DMS 273 treated with DMSO at 0.1 percent for 48 hours (cell line): ENCODE results near the gene TEX38.
"Not testable (repeated sequence)": the region's sequence is repeated elsewhere in the genome, so short reads cannot be mapped to it uniquely, and the experiment has no call there.

Experiments used
- DNase-seq: peaks from one replicate; lab custom pipeline; 2025; lab: John Stamatoyannopoulos, UW

The TEX38 gene

GRCh38 chr1:46671554-46671953 is at the start of gene TEX38:
TEX38 (plus strand) TSS chr1:46671854; CDS start chr1:46671935, 81 bp downstream.
- no peak for DNase-seq

- no peak for DNase-seq
Measured at GRCh38 chr1:46621930-46622329, 49.7 kb upstream of the TEX38 start.

DNA sequence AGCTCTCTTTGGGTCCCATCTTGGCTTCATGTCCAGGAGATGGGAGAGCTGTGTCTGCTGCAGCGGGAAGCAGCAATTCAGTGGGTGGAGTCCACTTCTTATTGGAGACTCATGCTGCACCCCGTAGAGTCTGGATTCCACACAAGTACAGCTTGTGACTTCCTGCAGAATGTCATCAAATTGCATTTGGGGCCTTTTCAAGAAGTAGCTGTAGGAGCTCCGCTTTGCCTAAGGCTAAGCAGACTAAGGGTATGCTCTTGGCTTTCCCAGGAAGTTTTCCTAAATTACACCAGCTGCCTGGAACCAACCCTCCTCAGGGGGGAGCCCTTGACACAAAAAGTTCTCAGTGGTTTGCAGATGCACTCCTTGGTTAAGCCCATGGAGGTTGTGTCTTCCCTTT is 49.3 kb upstream of the TEX38 start:
- no peak for DNase-seq

DNA sequence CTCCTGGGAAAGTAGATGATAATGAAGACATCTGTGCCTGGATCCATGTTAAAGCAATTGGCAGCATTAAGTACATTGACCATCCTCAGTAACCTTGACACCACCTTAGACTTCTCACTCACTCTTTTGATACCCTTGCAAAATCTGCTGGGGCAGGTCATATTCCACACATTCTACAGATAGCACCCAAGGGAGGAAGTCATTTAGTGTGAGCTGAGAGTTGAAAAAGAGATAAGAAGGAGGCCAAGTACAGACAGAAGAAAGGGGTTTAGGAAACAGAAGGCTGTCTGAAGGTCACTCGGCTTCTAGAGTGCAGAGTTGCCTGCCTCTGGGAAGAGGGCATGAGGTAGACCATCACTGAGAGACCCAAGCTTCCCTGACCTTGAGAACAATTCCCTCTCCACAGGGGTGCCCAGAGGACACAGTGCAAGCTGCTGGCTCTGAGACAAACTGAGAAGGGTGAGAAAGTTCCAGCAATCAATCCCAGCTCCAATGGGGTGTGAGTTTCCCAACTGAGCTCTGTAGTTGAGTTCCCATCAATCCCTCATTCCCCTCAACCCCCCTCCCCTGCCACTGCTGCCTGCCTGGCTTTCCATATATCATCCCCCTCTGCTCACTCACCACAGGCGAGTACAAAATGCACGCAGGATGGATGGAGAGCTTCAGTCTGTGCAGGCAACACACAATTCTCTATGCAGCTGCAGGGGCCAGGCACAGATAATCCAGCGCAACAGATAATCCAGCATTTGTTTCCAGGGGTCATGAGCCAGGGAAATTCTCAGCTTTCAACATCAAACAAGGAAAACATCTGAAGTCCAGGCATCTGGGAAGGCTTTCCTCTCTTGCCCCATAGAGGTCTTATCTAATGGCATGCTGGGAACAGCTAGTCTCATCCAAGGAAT is 47.7 kb upstream of the TEX38 start:
- DNase-seq: no peak

GRCh38 chr1:46630719-46631118 is 40.9 kb upstream of the TEX38 start:
- DNase-seq: no peak

GRCh38 chr1:46635205-46635604 is 36.4 kb upstream of the TEX38 start:
- DNase-seq: no peak

GRCh38 chr1:46637444-46638083 is 34.1 kb upstream of the TEX38 start:
- no peak for DNase-seq

DNA sequence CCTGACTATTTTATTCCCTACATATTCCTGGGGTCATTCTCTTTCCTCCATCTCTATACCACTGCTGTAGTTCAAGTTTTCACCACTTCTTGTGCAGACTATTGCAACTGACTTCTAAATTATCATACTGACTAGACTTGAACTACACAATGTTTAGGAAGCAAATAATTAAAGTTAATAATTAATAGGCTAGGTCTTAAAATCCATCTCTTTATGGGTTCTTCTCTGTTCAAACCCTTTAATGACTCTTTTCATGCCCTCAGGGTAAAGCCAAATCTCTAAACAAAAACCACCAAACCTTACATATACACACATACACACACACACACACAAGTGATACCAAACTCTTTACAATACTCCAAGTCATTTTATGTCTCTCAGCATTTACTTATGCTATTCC is 32.7 kb upstream of the TEX38 start:
- DNase-seq: no peak

GRCh38 chr1:46639547-46639946 is 32.1 kb upstream of the TEX38 start:
- DNase-seq: no peak

DNA sequence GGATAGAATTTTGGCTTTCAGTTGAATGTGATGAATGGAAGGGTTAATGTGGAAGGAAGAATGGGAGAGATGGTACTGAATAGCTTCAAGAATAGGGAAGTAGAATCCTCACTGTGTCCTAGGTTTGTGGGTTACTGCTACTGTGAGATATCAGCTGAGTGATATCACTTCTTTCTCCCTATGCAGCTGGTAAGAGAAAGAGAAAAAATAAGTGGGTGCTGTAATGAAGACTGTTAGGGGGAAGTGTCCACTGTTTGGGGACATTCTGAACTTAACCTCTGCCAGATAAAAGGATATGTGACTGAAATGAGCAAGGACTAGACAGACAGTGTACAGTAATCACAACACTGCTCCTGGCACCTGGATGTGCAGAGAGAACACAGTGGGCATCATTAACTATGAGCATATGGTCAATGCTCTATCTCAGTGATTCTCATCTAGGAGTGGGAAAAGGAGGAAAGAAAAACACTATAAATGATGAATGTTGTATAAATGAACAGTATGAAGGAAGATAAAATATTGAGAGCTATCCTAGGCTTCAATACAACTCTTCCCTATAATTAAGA is 29.5 kb upstream of the TEX38 start:
- no peak for DNase-seq

DNA sequence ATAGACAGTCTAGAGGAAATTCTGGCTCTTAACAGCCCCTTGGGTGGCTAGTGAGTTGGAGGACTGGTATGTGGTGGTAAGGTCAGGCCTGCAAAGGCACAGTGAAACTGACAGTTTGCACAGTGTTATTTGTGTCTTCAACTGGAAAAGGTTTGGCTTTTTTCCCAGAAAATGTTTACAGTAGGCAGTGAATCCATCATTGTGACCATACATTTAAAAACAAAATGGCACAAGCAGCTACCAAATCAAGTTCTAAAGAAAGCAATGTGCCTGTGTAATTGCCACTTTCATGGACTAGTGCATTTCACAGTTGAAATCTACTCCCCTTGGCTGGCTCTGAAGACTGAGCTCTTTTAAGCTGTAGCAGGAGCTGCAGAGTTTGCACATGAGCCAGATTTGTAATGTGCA is 28.3 kb upstream of the TEX38 start:
- DNase-seq: peak; percentile 52

DNA sequence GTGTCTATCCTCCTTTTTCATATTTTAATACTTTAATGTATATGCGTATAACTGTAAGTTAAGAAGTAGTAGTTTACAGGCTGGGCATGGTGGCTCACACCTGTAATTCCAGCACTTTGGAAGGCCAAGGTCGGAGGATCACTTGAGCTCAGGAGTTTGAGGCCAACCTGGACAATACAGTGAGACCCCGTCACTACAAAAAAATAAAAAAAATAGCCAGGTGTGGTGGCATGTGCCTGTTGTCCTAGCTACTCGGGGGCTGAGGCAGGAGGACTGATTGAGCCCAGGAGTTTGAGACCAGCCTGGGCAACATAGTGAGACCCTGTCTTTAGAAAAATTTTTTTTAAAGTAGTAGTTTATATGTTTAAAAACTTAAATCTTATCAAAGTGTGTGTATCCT is 25.8 kb upstream of the TEX38 start:
- no peak for DNase-seq

GRCh38 chr1:46646331-46646730 is 25.3 kb upstream of the TEX38 start:
- DNase-seq: no peak

DNA sequence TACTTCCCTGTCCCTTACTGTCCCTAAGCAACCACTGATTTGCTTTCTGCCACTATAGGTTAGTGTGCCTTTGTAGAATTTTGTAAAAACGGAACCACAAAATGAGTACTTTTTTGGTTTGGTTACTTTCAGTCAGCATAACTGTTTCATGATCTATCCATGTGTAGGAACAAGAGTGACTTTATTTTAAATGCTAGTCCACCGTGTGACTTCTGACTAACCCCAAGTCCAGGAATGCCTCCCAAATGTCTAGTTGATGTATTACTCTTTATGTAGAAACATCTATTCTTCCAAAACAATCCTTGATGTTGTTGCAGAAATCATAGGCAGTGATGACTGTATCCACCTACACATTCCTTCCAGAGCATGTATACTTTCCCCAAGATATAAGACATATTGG is 24.8 kb upstream of the TEX38 start:
- no peak for DNase-seq

DNA sequence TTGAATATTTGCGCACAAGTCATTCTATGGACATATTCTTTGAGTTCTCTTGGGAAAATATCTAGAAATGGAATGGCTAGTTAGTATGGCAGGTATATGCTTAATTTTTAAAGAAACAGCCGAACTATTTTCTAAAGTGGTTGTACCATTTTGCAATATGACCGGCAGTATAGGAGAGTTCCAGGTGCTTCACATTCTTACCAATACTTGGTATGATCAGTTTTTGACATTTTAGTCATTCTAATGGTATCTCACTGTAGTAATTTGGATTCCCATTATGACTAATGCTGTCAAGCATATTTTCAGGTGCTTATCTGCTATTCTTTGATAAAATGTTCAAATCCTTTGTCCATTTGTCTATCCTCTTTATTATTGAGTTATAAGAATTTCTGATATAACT is 24.0 kb upstream of the TEX38 start:
- no peak for DNase-seq

- no peak for DNase-seq
Measured at GRCh38 chr1:46649764-46650163, 21.9 kb upstream of the TEX38 start.

DNA sequence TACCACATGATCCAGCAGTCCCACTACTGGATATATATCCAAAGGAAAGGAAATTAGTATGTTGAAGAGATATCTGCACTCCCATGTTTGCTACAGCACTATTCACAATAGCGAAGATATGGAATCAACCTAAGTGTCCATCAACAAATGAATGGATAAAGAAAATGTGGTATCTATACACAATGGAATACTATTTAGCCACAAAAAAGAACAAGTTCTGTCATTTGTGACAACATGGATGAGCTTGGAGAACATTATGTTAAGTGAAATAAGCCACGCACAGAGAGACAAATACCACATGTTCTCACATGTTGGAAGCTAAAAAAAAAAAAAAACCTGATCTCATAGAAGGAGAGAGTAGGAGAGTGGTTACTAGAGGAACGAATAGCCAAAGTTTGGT is 21.2 kb upstream of the TEX38 start:
- no peak for DNase-seq

DNA sequence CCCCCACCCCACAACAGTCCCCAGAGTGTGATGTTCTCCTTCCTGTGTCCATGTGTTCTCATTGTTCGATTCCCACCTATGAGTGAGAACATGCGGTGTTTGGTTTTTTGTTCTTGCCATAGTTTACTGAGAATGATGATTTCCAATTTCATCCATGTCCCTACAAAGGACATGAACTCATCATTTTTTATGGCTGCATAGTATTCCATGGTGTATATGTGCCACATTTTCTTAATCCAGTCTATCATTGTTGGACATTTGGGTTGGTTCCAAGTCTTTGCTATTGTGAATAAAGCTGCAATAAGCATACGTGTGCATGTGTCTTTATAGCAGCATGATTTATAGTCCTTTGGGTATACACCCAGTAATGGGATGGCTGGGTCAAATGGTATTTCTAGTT is 20.5 kb upstream of the TEX38 start:
- DNase-seq: not testable (repeated sequence)

GRCh38 chr1:46652321-46653100 is 19.1 kb upstream of the TEX38 start:
- no peak for DNase-seq

DNA sequence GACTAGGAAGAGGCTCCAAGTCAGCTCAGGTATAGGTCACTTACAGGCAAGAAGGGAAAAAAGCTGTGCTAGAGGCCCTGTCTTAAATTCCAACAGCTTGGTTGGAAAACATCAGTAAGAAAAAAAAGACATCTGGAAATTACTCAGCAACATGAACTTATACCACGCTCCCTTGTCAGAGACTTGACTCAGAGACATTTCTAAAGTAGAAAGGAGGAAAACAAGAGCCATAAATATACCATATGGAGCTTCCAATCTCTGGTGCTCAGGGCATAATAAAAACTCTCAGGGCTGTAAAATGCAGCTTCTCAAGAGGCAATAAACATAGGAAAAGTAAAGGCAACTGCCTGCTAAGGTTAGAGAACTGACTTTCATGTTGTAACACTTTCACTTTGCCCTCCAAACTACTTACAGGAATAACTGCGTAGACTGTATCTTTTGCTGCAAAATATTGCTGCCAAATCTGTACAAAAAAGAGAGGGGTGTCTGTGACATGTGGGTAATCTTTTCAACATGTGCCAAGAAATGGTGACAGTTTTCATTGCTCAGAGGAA is 18.2 kb upstream of the TEX38 start:
- DNase-seq: no peak

GRCh38 chr1:46654012-46654411 is 17.6 kb upstream of the TEX38 start:
- no peak for DNase-seq

DNA sequence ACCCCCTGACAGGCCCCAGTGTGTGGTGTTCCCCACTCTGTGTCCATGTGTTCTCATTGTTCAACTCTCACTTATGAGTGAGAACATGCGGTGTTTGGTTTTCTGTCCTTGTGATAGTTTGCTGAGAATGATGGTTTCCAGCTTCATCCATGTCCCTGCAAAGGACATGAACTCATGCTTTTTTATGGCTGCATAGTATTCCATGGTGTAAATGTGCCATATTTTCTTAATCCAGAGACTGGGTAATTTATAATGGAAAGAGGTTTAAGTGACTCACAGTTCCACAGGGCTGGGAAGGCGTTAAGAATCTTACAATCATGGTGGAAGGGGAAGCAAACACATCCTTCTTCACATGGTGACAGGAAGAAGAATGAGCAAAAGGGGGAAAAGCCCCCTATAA is 17.0 kb upstream of the TEX38 start:
- not testable (repeated sequence) for DNase-seq
